ENCODE results near the gene ALOX12.

The ALOX12 gene

DNA sequence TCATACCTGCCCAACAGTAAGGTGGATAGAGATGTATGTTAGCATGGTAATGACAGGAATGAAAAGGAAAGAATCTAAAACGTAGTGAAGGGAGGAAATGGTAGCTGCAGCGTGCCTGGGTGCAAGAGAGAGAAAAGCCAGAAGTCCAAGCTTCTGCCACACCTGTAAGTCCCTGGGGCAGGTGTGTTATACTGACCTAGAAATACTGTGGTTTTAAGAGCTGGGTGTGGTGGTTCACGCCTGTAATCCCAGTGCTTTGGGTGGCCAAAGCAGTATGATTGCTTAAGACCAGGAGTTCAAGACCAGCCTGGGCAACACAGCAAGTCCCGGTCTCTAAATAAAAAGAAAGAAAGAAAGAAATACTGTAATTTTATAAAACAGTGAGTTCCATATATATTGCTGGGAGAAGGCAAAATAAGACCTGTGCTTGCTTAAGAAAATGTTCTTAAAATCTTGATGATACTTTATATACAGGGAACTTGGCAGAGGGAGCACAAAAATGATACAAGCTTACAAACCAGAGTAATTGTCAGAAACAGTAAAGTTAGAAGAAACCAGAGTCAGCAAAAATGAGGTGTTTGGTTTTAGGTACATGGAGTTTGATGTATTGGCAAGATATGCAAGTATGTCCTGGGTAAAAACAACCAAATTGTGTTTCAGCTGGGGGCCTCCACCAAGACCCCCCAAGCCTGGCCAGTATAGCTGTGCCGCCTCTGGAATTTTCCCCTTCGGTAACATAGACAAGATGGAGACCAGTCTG lies 6.6 kb downstream of the ALOX12 start:
- no peak for DNase-seq (ENCODE audit: extremely low read depth in 1 of 2, low read depth in 1 of 2)

DNA sequence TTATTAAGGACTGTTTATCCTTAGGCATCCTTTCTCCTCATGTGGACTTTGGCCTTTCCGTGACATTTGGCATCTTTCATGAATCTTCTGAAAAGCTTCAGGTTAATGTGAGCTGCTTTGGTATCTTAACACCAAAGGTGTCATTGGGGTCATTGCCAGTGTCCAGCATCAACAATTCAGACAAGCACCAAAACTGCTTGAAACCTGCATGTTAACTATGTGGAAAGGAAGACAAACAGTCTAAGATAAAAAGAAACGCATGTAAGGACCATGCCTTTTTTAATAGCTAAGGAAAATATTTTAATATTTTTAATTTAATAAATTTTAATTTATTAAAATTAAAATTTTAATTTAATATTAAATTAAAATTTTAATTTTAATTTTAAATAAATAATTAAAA lies 7.9 kb downstream of the ALOX12 start:
- DNase-seq (ENCODE audit: extremely low read depth in 1 of 2, low read depth in 1 of 2), result no peak

DNA sequence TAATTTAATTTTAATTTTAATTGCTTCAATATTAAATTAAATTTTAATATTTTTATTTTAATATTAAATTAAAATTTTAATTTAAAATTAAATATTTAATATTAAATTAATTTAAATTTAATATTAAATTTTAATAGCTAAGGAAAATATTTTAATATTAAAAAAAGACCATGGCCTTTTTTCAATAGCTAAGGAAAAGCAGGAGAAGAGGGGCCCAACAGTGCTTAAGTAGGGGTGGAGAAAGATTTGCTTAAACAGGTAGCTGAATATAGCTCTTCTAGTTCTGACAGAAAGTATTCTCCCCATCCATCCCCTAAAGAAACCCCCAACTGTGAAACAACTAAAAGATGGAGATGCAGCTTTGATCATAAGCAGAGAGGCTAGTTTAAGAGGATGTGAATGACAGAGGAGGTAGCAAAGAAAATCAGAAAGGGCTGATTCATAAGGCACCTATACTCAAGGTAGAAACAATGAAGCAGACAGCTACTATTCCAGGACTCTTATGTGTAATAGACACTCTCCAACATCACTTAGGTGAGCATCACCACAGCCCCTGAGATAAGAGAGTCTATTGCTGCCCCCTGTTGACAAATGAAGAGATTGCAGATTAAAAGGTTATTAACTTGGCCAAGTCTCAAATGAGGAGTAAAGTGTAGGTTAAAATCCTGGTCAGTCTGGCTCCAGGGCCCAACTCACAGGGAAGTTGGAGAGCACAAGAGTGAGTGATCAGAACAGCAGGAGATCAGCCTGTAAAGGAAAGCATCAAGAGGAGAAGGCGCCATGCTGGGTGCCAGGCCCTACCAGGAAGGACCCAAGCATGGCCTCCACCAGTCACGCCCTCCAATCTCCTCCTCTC lies 8.8 kb downstream of the ALOX12 start:
- no peak for DNase-seq (ENCODE audit: extremely low read depth in 1 of 2, low read depth in 1 of 2)

DNA sequence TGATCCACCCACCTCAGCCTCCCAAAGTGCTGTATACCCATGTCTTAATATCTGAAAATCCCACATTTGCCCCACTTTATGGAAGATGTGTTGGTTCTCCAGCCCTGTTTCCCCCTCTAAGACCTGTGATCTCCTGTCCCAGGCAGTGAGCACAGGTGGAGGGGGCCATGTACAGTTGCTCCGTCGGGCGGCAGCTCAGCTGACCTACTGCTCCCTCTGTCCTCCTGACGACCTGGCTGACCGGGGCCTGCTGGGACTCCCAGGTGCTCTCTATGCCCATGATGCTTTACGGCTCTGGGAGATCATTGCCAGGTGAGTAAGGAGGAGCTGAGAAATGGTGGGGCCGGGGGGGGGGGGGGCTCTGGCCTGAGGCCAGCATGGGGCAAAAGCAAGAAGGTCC lies 9.9 kb downstream of the ALOX12 start:
- DNase-seq (ENCODE audit: extremely low read depth in 1 of 2, low read depth in 1 of 2), result no peak

DNA sequence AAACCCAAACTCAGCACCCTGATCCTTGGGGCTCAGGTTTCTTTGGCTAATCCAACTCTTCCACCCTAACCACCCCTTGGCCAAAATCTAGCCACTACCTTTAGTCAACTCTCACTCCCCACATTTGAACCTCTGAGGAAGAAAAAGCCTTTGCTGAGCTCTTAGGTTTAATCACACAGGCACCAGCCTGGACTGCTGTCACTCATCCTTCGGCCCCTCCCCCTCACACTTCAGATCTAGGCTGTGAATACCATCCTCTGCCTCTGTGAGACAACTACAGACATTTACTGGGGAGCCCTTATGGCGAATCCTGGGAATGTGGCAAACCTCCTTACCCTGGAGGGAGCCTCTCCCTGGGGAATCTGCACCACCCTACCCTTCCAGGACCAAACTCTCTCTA lies 11.3 kb downstream of the ALOX12 start:
- DNase-seq (ENCODE audit: extremely low read depth in 1 of 2, low read depth in 1 of 2), result no peak

DNA sequence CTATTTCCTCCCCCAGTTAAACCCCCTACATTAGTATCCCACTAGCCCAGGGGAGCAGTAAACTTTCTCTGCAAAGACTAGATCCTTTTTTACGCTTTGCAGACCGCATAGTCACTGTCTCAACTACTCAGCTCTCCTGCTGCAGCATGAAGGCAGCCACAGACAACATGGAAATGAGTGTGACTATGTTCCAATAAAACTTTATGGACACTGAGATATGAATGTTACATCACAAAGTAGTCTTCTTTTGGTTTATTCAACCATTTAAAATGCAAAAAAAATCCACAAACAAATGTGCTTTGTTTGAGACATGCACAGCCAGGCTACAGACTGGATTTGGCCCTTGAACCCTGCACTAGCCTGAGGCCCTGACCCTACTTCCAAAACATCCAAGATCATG lies 14.7 kb downstream of the ALOX12 start:
- no peak for DNase-seq (ENCODE audit: extremely low read depth in 1 of 2, low read depth in 1 of 2)

DNA sequence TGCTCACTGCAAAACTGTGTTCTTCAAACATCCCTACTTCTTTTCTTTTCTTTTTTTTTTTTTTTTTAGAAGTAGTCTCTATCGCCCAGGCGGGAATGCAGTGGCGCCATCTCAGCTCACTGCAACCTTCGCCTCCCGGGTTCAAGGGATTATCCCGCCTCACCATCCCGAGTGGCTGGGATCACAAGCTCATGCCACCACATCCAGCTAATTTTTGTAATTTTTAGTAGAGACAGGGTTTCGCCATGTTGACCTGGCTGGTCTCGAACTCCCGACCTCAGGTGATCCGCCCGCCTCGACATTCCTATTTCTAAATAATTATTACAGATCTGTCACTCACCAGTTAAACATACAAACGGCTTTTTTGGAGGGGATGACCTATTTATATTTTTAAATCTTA lies 15.6 kb downstream of the ALOX12 start:
- DNase-seq (ENCODE audit: extremely low read depth in 1 of 2, low read depth in 1 of 2), result no peak

DNA sequence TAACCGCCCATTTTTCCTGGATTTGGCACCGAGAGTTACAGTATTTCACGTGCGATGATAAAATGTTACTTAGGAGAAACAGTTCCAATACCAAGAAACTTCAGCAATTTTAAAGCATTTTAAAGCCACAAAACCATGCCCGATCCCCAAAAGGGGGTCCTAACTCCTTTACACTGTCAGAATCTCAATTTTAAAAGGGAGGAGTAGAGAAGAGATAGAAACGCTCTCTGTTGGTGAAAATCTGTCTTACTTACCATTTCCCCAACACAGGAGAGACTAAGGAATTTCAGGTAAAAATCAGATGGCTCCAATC lies 16.0 kb downstream of the ALOX12 start:
- no peak for DNase-seq (ENCODE audit: extremely low read depth in 1 of 2, low read depth in 1 of 2)

DNA sequence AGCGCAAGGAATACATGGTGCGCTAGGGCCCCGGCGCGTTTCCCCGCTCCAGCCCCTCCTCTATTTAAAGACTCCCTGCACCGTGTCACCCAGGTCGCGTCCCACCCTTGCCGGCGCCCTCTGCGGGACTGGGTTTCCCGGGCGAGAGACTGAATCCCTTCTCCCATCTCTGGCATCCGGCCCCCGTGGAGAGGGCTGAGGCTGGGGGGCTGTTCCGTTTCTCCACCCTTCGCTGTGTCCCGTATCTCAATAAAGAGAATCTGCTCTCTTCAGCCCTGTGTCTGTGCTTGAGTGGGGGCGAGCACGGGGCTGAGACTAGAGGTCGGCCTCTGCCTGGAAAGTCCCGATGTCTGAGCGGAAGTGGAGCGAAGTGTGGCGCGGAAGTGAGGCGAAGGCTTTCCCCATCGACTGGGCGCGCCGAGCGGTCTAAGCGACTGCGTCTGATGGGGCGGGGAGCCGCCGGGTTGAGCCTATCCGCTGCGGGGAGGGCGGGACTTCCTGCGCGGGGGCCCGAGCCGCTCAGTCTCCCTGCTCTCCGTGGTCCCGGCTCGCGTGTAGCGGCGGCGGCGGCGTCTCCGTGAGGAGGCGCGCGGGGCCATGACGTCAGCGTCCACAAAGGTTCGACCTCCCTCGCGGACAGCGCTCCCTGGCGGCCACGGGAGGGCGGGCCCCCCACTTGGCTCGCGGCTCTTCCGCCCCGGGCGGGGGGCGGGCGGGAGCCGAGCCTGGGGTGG lies 18.6 kb downstream of the ALOX12 start:
- DNase-seq (ENCODE audit: extremely low read depth in 1 of 2, low read depth in 1 of 2), result peak; percentile 95 to 96

DNA sequence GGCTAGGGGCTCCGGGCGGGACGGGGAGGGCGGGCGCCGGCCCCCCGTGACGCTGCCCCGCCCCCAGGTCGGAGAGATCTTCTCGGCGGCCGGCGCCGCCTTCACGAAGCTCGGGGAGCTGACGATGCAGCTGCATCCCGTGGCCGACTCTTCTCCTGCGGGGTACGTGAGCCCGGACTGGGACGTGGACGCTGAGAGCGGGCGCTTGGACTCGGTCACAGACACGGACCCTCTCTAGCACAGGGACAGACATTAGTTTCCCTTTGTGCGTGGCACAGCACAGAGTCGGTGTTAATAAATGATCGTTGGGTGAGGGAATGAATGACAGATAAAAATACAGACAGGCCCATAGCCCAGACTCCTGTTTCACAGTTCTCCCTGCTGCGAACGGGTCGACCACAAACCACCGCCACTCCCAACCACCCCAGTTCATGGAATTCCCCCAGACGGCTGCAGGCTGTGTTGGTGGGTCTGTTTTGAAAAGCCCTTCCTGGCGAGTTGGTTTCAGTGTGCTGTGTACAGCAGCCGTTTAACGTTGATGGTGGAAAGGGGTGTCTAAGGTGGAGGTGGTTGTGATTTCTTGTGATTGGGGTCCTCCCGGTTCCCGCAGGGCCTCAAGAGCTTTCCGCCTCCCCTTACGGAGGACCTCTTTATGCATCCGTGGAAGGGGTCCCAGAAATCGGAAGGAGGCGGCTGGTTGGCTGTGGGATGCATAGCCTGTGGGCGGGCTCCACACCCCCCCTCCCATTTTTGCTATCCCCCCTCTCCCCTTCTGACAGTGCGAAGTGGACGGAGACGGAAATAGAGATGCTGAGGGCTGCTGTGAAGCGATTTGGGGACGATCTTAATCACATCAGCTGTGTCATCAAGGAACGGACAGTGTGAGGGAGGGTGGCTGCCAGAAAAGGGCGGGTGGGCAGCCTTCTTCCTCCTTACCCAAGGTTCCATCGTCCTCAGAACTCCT lies 19.4 kb downstream of the ALOX12 start:
- peak; percentile 61 to 62 for DNase-seq (ENCODE audit: extremely low read depth in 1 of 2, low read depth in 1 of 2)

DNA sequence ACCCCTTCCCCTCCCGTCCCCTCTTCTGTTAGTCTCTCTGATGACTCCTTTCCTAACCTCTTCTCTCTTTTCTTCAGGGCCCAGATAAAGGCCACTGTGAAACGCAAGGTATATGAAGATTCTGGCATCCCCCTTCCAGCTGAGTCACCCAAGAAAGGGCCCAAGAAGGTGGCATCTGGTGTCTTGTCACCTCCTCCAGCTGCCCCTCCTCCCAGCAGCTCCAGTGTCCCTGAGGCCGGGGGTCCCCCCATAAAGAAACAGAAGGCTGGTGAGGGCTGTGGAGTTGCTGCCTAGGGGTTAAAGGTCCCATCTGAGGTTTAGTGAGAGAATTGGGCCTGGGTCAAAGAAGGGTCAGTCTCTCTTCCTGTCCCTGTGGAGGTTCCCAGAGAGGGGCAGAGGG lies 20.6 kb downstream of the ALOX12 start:
- no peak for DNase-seq (ENCODE audit: extremely low read depth in 1 of 2, low read depth in 1 of 2)

DNA sequence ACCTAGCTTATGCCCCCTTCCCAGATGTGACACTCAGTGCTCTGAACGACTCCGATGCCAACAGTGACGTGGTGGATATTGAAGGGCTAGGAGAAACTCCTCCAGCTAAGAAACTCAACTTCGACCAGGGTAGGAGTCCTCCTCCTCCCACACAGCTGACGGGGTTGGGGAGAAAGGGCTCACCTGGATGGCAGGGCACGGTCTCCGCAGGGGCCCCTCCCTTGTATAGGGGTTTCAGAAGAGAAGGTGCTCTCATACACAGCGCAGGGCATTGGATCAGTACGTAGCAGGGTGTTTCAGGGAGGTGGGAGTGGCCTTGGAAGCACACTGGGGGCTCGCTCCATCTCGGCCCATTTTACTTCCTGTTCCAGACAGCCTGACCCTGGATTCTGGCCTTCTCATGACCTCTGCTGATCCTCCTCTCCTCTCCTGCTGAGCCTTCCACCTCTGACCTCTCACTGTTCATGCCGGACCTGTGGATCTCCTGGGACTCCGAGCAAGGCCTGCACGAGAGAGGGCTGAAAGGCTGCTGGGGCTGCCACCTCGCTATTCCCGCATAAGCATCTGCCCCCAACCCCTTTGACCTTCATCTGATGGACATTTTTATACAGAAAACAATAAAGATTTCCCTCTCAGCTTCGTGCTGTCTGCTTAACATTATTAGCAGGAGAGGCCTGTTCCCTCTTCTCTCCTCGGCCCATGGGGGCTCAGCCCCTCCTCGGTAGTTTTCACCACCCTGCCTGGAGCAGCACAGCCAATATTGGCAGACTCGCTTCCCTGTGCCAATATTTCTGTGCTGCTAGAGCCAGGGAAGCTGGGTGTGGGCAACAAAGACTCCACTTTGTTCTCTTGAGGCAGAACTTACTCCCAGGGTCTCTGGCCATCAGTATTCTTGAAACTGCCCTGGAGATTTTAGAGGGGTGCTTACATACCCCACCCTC lies 21.3 kb downstream of the ALOX12 start:
- DNase-seq (ENCODE audit: extremely low read depth in 1 of 2, low read depth in 1 of 2), result no peak

DNA sequence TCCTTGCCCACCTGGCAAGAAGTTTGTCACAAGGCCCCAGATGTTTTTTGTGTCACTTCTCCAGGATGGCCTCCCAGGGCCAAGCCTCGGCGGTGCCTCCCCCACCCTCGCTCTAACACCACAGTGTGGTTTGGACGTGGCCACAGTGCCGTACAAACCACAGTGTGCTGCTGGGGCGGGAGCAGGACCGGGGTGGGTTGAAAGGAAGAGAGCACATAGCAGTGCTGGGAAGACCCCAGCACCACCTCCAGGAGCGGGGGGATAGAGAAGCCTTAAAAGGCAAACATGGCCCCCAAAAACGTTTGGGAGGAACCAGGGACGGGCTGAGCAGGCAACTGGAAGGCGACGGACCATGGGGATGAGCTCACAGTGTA lies 22.0 kb downstream of the ALOX12 start:
- no peak for DNase-seq (ENCODE audit: extremely low read depth in 1 of 2, low read depth in 1 of 2)

DNA sequence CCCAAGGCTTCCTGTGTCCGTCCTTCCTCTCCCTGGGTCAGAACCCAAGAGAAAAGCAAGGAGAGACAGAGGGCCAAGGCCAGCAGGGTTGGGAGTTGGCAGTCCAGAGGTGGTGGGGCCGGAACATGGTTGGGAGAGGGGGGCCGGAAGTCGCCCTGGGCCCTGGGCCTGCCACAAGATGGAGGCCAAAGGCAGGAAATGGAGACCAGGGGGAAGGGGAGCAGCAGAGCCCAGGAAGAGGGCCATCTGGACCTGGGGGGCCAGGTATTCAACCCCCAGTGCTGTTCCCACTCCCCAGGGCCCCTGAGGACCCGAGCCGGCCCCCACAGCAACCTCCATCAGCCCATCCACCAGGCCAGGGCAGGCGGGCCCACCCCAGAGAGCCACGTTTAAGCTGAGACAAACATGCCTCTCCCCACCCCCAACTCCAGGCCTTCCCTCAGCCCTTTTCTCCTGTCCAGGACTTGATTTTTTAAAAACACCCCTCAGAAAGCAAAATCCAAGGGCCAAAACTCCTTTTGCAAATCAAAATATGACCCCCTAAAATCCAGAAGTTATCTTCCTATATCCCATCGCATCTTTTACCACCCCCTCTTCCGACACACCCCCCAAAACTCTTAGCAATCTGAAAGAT lies 22.6 kb downstream of the ALOX12 start:
- no peak for DNase-seq (ENCODE audit: extremely low read depth in 1 of 2, low read depth in 1 of 2)

DNA sequence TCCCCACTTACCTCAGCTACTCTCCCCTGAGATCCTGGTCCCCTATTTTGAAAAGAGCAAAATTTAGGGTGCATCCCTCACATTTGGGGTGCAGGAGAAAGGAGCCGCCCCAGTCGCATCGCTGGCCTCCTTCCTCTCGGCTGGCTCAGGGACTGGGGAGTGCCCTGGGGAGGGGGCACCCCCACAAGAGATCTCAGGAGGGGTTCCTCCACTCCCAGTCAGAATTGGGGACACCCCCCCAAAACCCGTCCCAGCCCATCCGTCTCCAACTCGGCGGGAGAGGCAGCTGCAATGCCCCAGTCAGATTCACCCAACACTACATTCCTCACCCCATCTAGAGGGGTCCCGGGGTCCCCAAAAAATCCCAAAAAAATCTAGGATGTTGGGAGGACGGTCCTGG lies 23.5 kb downstream of the ALOX12 start:
- no peak for DNase-seq (ENCODE audit: extremely low read depth in 1 of 2, low read depth in 1 of 2)

DNA sequence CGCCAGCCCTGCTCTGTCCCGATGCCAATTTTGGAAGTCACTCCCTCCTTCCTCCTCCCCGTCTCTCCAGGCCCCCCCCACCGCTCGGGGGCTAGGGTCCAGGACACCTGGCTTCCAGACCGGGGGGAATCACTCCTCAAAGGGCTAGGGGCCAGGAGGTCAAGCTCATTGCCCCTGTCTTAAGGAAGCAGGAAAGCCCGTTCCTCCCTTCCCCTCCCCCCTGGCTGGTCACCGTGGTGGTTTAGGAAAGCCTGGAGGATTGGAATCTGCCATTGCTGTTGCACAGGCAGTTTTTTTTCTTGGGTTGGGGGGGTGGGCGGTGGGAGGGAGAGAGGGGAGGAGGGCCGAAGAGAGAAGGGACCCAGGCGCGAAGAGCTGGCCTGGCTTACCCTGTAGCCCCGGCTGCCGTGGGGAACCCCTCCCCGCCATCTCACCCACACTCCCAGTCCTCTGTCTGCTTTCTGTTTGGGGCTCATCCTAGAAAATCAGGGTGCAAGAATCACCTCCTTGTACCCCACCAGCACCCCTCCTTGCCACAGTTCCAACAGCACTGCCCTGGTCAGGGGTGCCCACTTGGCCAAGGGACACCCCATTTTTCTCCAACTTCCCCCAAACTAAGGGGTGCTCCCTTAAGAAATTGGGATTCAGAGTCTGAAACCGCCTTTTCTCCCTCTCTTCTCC lies 24.1 kb downstream of the ALOX12 start:
- DNase-seq (ENCODE audit: extremely low read depth in 1 of 2, low read depth in 1 of 2), result no peak

DNA sequence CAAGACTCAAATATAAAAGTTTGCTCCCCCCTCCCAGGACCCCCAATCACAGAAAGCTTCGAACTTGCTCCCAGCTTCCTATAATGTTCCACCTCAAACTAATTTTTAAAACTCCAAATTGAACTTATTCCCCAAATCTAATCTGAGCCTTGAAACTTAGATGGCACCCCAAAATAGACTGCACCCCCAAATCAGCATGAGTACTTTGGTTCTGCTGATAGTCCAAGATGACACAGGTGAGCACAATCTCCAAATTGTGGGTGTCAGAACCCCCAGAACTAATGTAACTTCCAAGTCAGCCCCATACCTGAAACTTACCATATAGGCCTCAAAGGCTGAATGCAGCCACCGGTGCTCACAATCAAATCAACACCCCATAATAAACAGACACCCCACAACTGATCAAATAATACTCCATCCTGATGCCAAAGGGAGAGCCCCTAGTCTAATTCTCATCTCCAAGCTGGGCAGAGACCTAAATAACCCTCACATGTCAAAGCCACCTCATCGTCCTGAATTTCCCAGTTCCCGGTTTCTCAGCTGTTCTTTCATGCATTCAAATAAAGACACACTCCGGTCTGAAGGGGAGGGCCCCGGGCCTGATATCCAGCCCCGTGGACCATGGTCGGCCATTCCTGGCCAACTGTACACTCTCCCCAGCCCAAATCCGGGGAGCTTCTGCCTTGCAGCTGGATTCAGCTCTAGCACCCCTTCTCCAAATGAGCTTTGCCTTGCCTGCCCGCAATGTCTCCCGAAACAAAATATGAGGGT lies 25.2 kb downstream of the ALOX12 start:
- no peak for DNase-seq (ENCODE audit: extremely low read depth in 1 of 2, low read depth in 1 of 2)
